SU-DHL-6 (cell line): Measurements from ENCODE around the gene UPP1.

Experiments used
- H2AFZ ChIP-seq: fragments of 200-600 bp; sonication (generic); 2 replicates; pipeline ENCODE4 v1.6.1; 2014; ENCODE audit warnings: low read depth, mild to moderate bottlenecking, moderate library complexity, mixed read lengths, antibody characterized with exemption, low read length; ENCODE audit not compliant: severe bottlenecking
- H3F3A ChIP-seq: fragments of 200-600 bp; shearing (Covaris generic); 2 replicates; pipeline ENCODE4 v1.6.0; 2016; ENCODE audit warnings: antibody characterized with exemption, mild to moderate bottlenecking; ENCODE audit not compliant: insufficient read depth
- H3K27ac ChIP-seq: fragments of 200-600 bp; sonication (generic); 2 replicates; pipeline ENCODE4 v1.5.1; 2016; ENCODE audit warnings: low read depth, mild to moderate bottlenecking, low read length, moderate library complexity, mixed read lengths
- H3K27me3 ChIP-seq: fragments of 200-600 bp; sonication (generic), shearing (Covaris generic); 2 replicates; pipeline ENCODE4 v1.6.0; 2014; ENCODE audit warnings: mild to moderate bottlenecking, low read length
- H3K36me3 ChIP-seq: fragments of 200-600 bp; sonication (generic); 2 replicates; pipeline ENCODE4 v1.6.1; 2014; ENCODE audit warnings: mild to moderate bottlenecking, low read length, mixed read lengths
- H3K4me2 ChIP-seq: fragments of 300-600, 200-600 bp; shearing (Covaris generic), sonication (generic); 2 replicates; pipeline ENCODE4 v1.6.0; 2014; ENCODE audit warnings: low read length, low read depth, mild to moderate bottlenecking; ENCODE audit not compliant: poor library complexity, severe bottlenecking
- H3K4me3 ChIP-seq: fragments of 200-600 bp; sonication (generic); 2 replicates; pipeline ENCODE4 v1.5.1; 2014; ENCODE audit warnings: antibody characterized with exemption, low read length, mild to moderate bottlenecking, mixed read lengths; ENCODE audit not compliant: insufficient read depth, poor library complexity, severe bottlenecking
- H3K79me2 ChIP-seq: fragments of 200-600 bp; sonication (generic); 2 replicates; pipeline ENCODE4 v1.6.1; 2014; ENCODE audit warnings: mild to moderate bottlenecking, low read length, moderate library complexity; ENCODE audit not compliant: insufficient read depth
- H3K9ac ChIP-seq: fragments of 200-600 bp; sonication (generic); 2 replicates; pipeline ENCODE4 v1.7.0; 2014; ENCODE audit warnings: mild to moderate bottlenecking, low read length
- H3K9me2 ChIP-seq: fragments of 200-600 bp; sonication (generic); replicated peaks from 2 replicates; pipeline ENCODE4 v1.6.1; 2014; ENCODE audit warnings: low read length; ENCODE audit not compliant: insufficient read depth
- H3K9me3 ChIP-seq: fragments of 200-600 bp; sonication (generic); 2 replicates; pipeline ENCODE4 v1.6.1; 2014; ENCODE audit warnings: low read length, mixed read lengths; ENCODE audit not compliant: insufficient read depth
- H4K20me1 ChIP-seq: fragments of 200-600 bp; sonication (generic); 2 replicates; pipeline ENCODE4 v1.6.1; 2014; ENCODE audit warnings: low read depth, mild to moderate bottlenecking, antibody characterized with exemption, low read length, moderate library complexity, mixed read lengths
- CTCF ChIP-seq: fragments of 200-600 bp; sonication (generic); IDR thresholded peaks from one replicate; pipeline ENCODE4 v1.5.1; 2017; ENCODE audit warnings: antibody characterized with exemption, mild to moderate bottlenecking, low read length, moderate library complexity; ENCODE audit not compliant: insufficient read depth, poor library complexity, severe bottlenecking
- EZH2phosphoT487 ChIP-seq: fragments of 200-600 bp; sonication (generic), shearing (Covaris generic); conservative IDR thresholded peaks from 2 replicates; pipeline ENCODE4 v1.6.1; 2018; ENCODE audit warnings: mild to moderate bottlenecking, antibody characterized with exemption, low read length, moderate library complexity, mixed read lengths

Gene UPP1

GRCh38 chr7:48053736-48054135 is 35.3 kb upstream of the UPP1 start:
- Histone ChIP-seq H3K9me3 (no peaks in the 10 kb centered on the region), H3K4me2 (no peak overlapping the region), H3K9ac (no peak overlapping the region), H3F3A (no peaks in the 10 kb centered on the region), H3K27ac (no peak overlapping the region), H2AFZ (no peak overlapping the region), H3K79me2 (no peaks in the 10 kb centered on the region), H3K4me3 (no peak overlapping the region), H3K9me2 (no peaks in the 10 kb centered on the region), H3K27me3 (no peaks in the 10 kb centered on the region), H4K20me1 (no peaks in the 10 kb centered on the region), H3K36me3 (no peaks in the 10 kb centered on the region)
- TF ChIP-seq EZH2phosphoT487 (no peak), CTCF (no peak)

- no peak overlapping the region for H3K4me3 ChIP-seq
- no peak overlapping the region for H3K4me2 ChIP-seq
- no peak overlapping the region for H3K27ac ChIP-seq
- no peaks in the 10 kb centered on the region for H3K9me2 ChIP-seq
- no peaks in the 10 kb centered on the region for H3F3A ChIP-seq
- H4K20me1 ChIP-seq = no peaks in the 10 kb centered on the region
- no peaks in the 10 kb centered on the region for H3K9me3 ChIP-seq
- H3K79me2 ChIP-seq = no peaks in the 10 kb centered on the region
- H3K27me3 ChIP-seq = no peaks in the 10 kb centered on the region
- TF ChIP-seq EZH2phosphoT487 (no peak), CTCF (no peak)
- H3K36me3 ChIP-seq = no peaks in the 10 kb centered on the region
- no peak overlapping the region for H3K9ac ChIP-seq
- H2AFZ ChIP-seq = no peak overlapping the region
Measured at GRCh38 chr7:48058990-48059389, 30.1 kb upstream of the UPP1 start.

- H3K36me3 ChIP-seq = no peaks in the 10 kb centered on the region
- H3F3A ChIP-seq = no peaks in the 10 kb centered on the region
- H2AFZ ChIP-seq = peak overlapping the region; percentile 3
- H3K4me3 ChIP-seq = no peak overlapping the region
- no peaks in the 10 kb centered on the region for H3K9me2 ChIP-seq
- no peak overlapping the region for H3K4me2 ChIP-seq
- H3K79me2 ChIP-seq = no peaks in the 10 kb centered on the region
- no peak overlapping the region for H3K9ac ChIP-seq
- no peaks in the 10 kb centered on the region for H3K27me3 ChIP-seq
- no peak overlapping the region for H3K27ac ChIP-seq
- no peaks in the 10 kb centered on the region for H4K20me1 ChIP-seq
- H3K9me3 ChIP-seq = no peaks in the 10 kb centered on the region
- TF ChIP-seq EZH2phosphoT487 = no peak
- no peak for TF ChIP-seq CTCF
Measured at GRCh38 chr7:48059706-48060105, 29.4 kb upstream of the UPP1 start.

- no peak overlapping the region for H3K27ac ChIP-seq
- H3K4me2 ChIP-seq = no peak overlapping the region
- no peaks in the 10 kb centered on the region for H3K36me3 ChIP-seq
- no peak overlapping the region for H3K4me3 ChIP-seq
- H3K9me2 ChIP-seq = no peaks in the 10 kb centered on the region
- no peak overlapping the region for H2AFZ ChIP-seq
- H3K9ac ChIP-seq = no peak overlapping the region
- no peaks in the 10 kb centered on the region for H3K9me3 ChIP-seq
- TF ChIP-seq CTCF = no peak
- TF ChIP-seq EZH2phosphoT487 = no peak
- H3K79me2 ChIP-seq = no peaks in the 10 kb centered on the region
- no peaks in the 10 kb centered on the region for H4K20me1 ChIP-seq
- no peaks in the 10 kb centered on the region for H3K27me3 ChIP-seq
- no peaks in the 10 kb centered on the region for H3F3A ChIP-seq
Measured at GRCh38 chr7:48063985-48064384, 25.1 kb upstream of the UPP1 start.
